WTC11 (cell line): ENCODE data around the gene NDUFAF8. TPM values are rescaled to one million over a fixed set of nuclear protein-coding genes. Genes with fewer than 3 reads are reported as not detected.

Experiments used
- ATAC-seq: fragments of 200-7000 bp; cut with Tn5 transposase; 2 replicates; pipeline ENCODE4 v1.10.0; 2021; ENCODE audit warnings: mild to moderate bottlenecking, moderate library complexity
- CTCF ChIA-PET: fragments of 300-600 bp; sonication (Branson Sonifier 250); formaldehyde crosslinking; loops from one replicate; lab custom pipeline; 2021; ENCODE audit warnings: antibody characterized with exemption; lab: Charles Lee
- POLR2A ChIA-PET: fragments of 350-600 bp; sonication (Branson Sonifier 250); formaldehyde crosslinking; loops from one replicate; lab custom pipeline; 2021; ENCODE audit warnings: antibody characterized with exemption; lab: Charles Lee
- DNase-seq: peaks from one replicate; pipeline ENCODE4 v3.0.0; 2021; ENCODE audit warnings: low spot score
- H3K27ac Mint-ChIP-seq: 2 replicates; pipeline ENCODE4 v1.8.0; 2021; ENCODE audit warnings: mixed read lengths
- H3K27me3 Mint-ChIP-seq: 2 replicates; pipeline ENCODE4 v1.8.0; 2021; ENCODE audit warnings: low read depth, mild to moderate bottlenecking, moderate library complexity, mixed read lengths
- H3K36me3 Mint-ChIP-seq: 2 replicates; pipeline ENCODE4 v1.8.0; 2021; ENCODE audit warnings: mixed read lengths
- H3K4me1 Mint-ChIP-seq: 2 replicates; pipeline ENCODE4 v1.8.0; 2022; ENCODE audit warnings: mixed read lengths
- H3K4me3 Mint-ChIP-seq: 2 replicates; pipeline ENCODE4 v1.8.0; 2021; ENCODE audit warnings: mild to moderate bottlenecking, moderate library complexity, mixed read lengths
- H3K9me3 Mint-ChIP-seq: 2 replicates; pipeline ENCODE4 v1.8.0; 2021; ENCODE audit warnings: mixed read lengths
- ATF1 ChIP-seq: sonication (generic); formaldehyde crosslinking; IDR thresholded peaks from 2 replicates; pipeline ENCODE4 v1.8.1; 2023; ENCODE audit warnings: mild to moderate bottlenecking, moderate library complexity, missing genetic modification reagents
- EMX1 ChIP-seq: fragments of 250-450 bp; sonication (Bioruptor Pico); IDR thresholded peaks from 2 replicates; pipeline ENCODE4 v1.8.0; 2021; ENCODE audit warnings: mild to moderate bottlenecking
- FOXP1 ChIP-seq: sonication (generic); formaldehyde crosslinking; IDR thresholded peaks from 2 replicates; pipeline ENCODE4 v1.8.0; 2022; ENCODE audit warnings: missing genetic modification reagents, mild to moderate bottlenecking, moderate library complexity, borderline replicate concordance
- GABPB1 ChIP-seq: sonication (generic); formaldehyde crosslinking; IDR thresholded peaks from 2 replicates; pipeline ENCODE4 v1.8.1; 2023; ENCODE audit warnings: mild to moderate bottlenecking, missing genetic modification reagents
- HMGA2 ChIP-seq: fragments of 250-450 bp; sonication (Bioruptor Pico); IDR thresholded peaks from 2 replicates; pipeline ENCODE4 v1.4.0; 2021; ENCODE audit warnings: mild to moderate bottlenecking, moderate library complexity
- MXD4 ChIP-seq: fragments of 250-450 bp; sonication (Bioruptor Pico); IDR thresholded peaks from 2 replicates; pipeline ENCODE4 v1.8.0; 2021; ENCODE audit warnings: mild to moderate bottlenecking, moderate library complexity, borderline replicate concordance
- MYBL2 ChIP-seq: sonication (generic); formaldehyde crosslinking; IDR thresholded peaks from 2 replicates; pipeline ENCODE4 v1.8.1; 2023; ENCODE audit warnings: mild to moderate bottlenecking, moderate library complexity, missing genetic modification reagents
- NR2C2 ChIP-seq: sonication (generic); formaldehyde crosslinking; IDR thresholded peaks from 2 replicates; pipeline ENCODE4 v1.8.0; 2022; ENCODE audit warnings: mild to moderate bottlenecking, missing genetic modification reagents
- RORB ChIP-seq: fragments of 250-450 bp; sonication (Bioruptor Pico); IDR thresholded peaks from 2 replicates; pipeline ENCODE4 v1.9.0; 2021; ENCODE audit warnings: mild to moderate bottlenecking
- TEAD1 ChIP-seq: sonication (generic); formaldehyde crosslinking; IDR thresholded peaks from 2 replicates; pipeline ENCODE4 v1.8.0; 2022; ENCODE audit warnings: mild to moderate bottlenecking, missing genetic modification reagents
- TEAD4 ChIP-seq: sonication (generic); formaldehyde crosslinking; IDR thresholded peaks from 2 replicates; pipeline ENCODE4 v1.8.0; 2022; ENCODE audit warnings: mild to moderate bottlenecking, missing genetic modification reagents
- ZNF219 ChIP-seq: sonication (generic); formaldehyde crosslinking; IDR thresholded peaks from 2 replicates; pipeline ENCODE4 v1.8.0; 2023; ENCODE audit warnings: missing genetic modification reagents, mild to moderate bottlenecking, borderline replicate concordance
- total RNA-seq: library from RNA; stranded (reverse); gene quantifications from 3 replicates; pipeline ENCODE4 v1.2.3, GENCODE V29; 2021
- TF ChIP-seq, protein P1 (sequence below): sonication (generic); formaldehyde crosslinking; IDR thresholded peaks from 2 replicates; pipeline ENCODE4 v1.8.0; 2022; ENCODE audit warnings: mild to moderate bottlenecking, missing genetic modification reagents
- TF ChIP-seq, protein P2 (sequence below): sonication (generic); formaldehyde crosslinking; IDR thresholded peaks from 2 replicates; pipeline ENCODE4 v1.8.1; 2022; ENCODE audit warnings: mild to moderate bottlenecking, missing genetic modification reagents, moderate library complexity, borderline replicate concordance
- TF ChIP-seq, protein P3 (sequence below): sonication (generic); formaldehyde crosslinking; IDR thresholded peaks from 2 replicates; pipeline ENCODE4 v1.8.1; 2023; ENCODE audit warnings: mild to moderate bottlenecking, moderate library complexity, missing genetic modification reagents
- TF ChIP-seq, protein P4 (sequence below): fragments of 250-450 bp; sonication (Bioruptor Pico); IDR thresholded peaks from 2 replicates; pipeline ENCODE4 v1.8.0; 2021; ENCODE audit warnings: mild to moderate bottlenecking
- TF ChIP-seq, protein P5 (sequence below): sonication (generic); formaldehyde crosslinking; IDR thresholded peaks from 2 replicates; pipeline ENCODE4 v1.8.1; 2022; ENCODE audit warnings: mild to moderate bottlenecking, moderate library complexity, missing genetic modification reagents
- TF ChIP-seq, protein P6 (sequence below): fragments of 200-600 bp; IDR thresholded peaks from 2 replicates; pipeline ENCODE4 v1.8.0; 2022; ENCODE audit warnings: antibody characterized with exemption
- TF ChIP-seq, protein P7 (sequence below): sonication (generic); formaldehyde crosslinking; IDR thresholded peaks from 2 replicates; pipeline ENCODE4 v1.8.0; 2022; ENCODE audit warnings: missing genetic modification reagents
- TF ChIP-seq, protein P8 (sequence below): fragments of 250-450 bp; sonication (Bioruptor Pico); IDR thresholded peaks from 2 replicates; pipeline ENCODE4 v1.9.0; 2021; ENCODE audit warnings: moderate library complexity, mild to moderate bottlenecking, inconsistent platforms, borderline replicate concordance

Gene NDUFAF8
- total RNA-seq, 1 experiment from 2014 or later: 73.0 TPM

DNA sequence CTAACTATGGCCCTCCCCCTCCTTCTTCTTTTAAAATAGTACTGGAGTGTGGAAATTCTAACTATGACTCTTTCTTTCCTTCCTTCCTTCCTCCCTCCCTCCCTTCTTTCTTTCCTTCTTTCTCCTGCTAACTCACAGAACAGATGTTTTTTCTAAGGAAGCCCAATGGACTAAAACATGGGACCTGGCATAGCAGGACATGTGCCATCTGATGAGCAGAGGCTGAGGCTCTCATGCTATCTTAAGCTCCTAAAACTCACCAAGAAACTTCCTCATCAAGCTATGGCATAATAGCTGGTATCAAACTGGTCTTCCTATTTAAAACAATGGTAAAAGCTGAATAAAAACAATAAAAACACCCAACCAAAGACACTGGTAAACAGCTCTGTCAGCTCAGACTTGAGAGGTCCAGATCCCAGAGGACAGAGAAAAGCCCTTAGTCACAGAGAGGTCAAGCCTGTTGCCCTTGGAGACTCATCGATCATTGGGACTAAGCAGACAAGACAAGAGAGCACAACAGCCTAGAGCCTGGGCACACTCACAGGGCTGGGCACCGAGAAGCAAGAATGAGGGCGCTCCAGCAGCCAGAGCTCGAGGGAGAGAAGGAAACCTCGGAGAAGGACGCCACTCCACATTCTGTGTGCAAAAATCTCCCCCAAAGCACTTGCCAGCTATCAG, 28.4 kb downstream of the NDUFAF8 start:
- TF ChIP-seq, protein P1, sequence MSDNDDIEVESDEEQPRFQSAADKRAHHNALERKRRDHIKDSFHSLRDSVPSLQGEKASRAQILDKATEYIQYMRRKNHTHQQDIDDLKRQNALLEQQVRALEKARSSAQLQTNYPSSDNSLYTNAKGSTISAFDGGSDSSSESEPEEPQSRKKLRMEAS (CRISPR knock-in tag): no peak
- TF ChIP-seq, protein P2, sequence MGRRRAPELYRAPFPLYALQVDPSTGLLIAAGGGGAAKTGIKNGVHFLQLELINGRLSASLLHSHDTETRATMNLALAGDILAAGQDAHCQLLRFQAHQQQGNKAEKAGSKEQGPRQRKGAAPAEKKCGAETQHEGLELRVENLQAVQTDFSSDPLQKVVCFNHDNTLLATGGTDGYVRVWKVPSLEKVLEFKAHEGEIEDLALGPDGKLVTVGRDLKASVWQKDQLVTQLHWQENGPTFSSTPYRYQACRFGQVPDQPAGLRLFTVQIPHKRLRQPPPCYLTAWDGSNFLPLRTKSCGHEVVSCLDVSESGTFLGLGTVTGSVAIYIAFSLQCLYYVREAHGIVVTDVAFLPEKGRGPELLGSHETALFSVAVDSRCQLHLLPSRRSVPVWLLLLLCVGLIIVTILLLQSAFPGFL: no peak
- no peak for TF ChIP-seq HMGA2 (CRISPR knock-in tag)
- TF ChIP-seq TEAD1: no peak
- TF ChIP-seq, protein P3, sequence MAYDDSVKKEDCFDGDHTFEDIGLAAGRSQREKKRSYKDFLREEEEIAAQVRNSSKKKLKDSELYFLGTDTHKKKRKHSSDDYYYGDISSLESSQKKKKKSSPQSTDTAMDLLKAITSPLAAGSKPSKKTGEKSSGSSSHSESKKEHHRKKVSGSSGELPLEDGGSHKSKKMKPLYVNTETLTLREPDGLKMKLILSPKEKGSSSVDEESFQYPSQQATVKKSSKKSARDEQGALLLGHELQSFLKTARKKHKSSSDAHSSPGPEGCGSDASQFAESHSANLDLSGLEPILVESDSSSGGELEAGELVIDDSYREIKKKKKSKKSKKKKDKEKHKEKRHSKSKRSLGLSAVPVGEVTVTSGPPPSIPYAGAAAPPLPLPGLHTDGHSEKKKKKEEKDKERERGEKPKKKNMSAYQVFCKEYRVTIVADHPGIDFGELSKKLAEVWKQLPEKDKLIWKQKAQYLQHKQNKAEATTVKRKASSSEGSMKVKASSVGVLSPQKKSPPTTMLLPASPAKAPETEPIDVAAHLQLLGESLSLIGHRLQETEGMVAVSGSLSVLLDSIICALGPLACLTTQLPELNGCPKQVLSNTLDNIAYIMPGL (CRISPR knock-in tag): no peak
- no peak for TF ChIP-seq NR2C2
- no peak for TF ChIP-seq TEAD4 (CRISPR knock-in tag)
- TF ChIP-seq, protein P4, sequence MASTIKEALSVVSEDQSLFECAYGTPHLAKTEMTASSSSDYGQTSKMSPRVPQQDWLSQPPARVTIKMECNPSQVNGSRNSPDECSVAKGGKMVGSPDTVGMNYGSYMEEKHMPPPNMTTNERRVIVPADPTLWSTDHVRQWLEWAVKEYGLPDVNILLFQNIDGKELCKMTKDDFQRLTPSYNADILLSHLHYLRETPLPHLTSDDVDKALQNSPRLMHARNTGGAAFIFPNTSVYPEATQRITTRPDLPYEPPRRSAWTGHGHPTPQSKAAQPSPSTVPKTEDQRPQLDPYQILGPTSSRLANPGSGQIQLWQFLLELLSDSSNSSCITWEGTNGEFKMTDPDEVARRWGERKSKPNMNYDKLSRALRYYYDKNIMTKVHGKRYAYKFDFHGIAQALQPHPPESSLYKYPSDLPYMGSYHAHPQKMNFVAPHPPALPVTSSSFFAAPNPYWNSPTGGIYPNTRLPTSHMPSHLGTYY (CRISPR knock-in tag): no peak
- TF ChIP-seq, protein P5, sequence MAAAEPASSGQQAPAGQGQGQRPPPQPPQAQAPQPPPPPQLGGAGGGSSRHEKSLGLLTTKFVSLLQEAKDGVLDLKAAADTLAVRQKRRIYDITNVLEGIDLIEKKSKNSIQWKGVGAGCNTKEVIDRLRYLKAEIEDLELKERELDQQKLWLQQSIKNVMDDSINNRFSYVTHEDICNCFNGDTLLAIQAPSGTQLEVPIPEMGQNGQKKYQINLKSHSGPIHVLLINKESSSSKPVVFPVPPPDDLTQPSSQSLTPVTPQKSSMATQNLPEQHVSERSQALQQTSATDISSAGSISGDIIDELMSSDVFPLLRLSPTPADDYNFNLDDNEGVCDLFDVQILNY (CRISPR knock-in tag): no peak
- no peak for TF ChIP-seq MXD4 (CRISPR knock-in tag)
- TF ChIP-seq ZNF219: no peak
- TF ChIP-seq, protein P6, sequence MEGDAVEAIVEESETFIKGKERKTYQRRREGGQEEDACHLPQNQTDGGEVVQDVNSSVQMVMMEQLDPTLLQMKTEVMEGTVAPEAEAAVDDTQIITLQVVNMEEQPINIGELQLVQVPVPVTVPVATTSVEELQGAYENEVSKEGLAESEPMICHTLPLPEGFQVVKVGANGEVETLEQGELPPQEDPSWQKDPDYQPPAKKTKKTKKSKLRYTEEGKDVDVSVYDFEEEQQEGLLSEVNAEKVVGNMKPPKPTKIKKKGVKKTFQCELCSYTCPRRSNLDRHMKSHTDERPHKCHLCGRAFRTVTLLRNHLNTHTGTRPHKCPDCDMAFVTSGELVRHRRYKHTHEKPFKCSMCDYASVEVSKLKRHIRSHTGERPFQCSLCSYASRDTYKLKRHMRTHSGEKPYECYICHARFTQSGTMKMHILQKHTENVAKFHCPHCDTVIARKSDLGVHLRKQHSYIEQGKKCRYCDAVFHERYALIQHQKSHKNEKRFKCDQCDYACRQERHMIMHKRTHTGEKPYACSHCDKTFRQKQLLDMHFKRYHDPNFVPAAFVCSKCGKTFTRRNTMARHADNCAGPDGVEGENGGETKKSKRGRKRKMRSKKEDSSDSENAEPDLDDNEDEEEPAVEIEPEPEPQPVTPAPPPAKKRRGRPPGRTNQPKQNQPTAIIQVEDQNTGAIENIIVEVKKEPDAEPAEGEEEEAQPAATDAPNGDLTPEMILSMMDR: no peak
- TF ChIP-seq FOXP1 (CRISPR knock-in tag): no peak
- TF ChIP-seq, protein P7, sequence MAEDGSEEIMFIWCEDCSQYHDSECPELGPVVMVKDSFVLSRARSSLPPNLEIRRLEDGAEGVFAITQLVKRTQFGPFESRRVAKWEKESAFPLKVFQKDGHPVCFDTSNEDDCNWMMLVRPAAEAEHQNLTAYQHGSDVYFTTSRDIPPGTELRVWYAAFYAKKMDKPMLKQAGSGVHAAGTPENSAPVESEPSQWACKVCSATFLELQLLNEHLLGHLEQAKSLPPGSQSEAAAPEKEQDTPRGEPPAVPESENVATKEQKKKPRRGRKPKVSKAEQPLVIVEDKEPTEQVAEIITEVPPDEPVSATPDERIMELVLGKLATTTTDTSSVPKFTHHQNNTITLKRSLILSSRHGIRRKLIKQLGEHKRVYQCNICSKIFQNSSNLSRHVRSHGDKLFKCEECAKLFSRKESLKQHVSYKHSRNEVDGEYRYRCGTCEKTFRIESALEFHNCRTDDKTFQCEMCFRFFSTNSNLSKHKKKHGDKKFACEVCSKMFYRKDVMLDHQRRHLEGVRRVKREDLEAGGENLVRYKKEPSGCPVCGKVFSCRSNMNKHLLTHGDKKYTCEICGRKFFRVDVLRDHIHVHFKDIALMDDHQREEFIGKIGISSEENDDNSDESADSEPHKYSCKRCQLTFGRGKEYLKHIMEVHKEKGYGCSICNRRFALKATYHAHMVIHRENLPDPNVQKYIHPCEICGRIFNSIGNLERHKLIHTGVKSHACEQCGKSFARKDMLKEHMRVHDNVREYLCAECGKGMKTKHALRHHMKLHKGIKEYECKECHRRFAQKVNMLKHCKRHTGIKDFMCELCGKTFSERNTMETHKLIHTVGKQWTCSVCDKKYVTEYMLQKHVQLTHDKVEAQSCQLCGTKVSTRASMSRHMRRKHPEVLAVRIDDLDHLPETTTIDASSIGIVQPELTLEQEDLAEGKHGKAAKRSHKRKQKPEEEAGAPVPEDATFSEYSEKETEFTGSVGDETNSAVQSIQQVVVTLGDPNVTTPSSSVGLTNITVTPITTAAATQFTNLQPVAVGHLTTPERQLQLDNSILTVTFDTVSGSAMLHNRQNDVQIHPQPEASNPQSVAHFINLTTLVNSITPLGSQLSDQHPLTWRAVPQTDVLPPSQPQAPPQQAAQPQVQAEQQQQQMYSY (CRISPR knock-in tag): no peak
- no peak for TF ChIP-seq GABPB1 (CRISPR knock-in tag)
- no peak for TF ChIP-seq RORB (CRISPR knock-in tag)
- TF ChIP-seq EMX1: no peak
- TF ChIP-seq MYBL2 (CRISPR knock-in tag): no peak
- no peak for TF ChIP-seq ATF1
- TF ChIP-seq, protein P8, sequence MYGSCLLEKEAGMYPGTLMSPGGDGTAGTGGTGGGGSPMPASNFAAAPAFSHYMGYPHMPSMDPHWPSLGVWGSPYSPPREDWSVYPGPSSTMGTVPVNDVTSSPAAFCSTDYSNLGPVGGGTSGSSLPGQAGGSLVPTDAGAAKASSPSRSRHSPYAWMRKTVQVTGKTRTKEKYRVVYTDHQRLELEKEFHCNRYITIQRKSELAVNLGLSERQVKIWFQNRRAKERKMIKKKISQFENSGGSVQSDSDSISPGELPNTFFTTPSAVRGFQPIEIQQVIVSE (CRISPR knock-in tag): no peak
- no peaks in the 10 kb centered on the region for H3K27me3 Mint-ChIP-seq
- ChIA-PET POLR2A (no interaction called here), CTCF (no interaction called here)
- H3K27ac Mint-ChIP-seq: peak overlapping the region; percentile 54; the same call in 1 of the 2 replicates
- DNase-seq (no peak), ATAC-seq (no peak)
- H3K4me3 Mint-ChIP-seq: no peak overlapping the region
- H3K36me3 Mint-ChIP-seq: peaks cover 24% of the 10 kb centered on the region
- H3K4me1 Mint-ChIP-seq: no peaks in the 10 kb centered on the region
- no peaks in the 10 kb centered on the region for H3K9me3 Mint-ChIP-seq
